Putamen (tissue), 1 donor: ENCODE measurements around the gene TSPAN10.

ENCODE experiments used
- DNase-seq: peaks from one replicate; pipeline ENCODE4 v3.0.0-alpha.2; 2016; ENCODE audit warnings: low spot score

Gene TSPAN10

DNA sequence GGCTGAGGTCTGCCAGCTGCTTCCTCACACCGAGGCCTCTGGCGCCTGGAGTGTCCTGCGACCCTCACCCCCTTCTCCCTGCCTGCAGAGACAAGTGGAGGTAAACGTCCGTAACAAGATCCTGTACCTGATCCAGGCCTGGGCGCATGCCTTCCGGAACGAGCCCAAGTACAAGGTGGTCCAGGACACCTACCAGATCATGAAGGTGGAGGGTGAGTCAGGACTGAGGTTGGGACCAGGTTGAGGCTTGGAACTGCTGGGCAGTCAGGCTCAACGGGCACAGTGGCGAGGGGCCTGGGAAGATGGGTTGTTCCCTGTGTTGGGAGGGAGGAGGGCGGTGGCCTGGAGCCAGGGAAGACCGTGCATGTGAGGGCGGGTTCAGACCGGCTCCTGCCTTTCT, 51.6 kb downstream of the TSPAN10 start:
- DNase-seq: no peak

DNA sequence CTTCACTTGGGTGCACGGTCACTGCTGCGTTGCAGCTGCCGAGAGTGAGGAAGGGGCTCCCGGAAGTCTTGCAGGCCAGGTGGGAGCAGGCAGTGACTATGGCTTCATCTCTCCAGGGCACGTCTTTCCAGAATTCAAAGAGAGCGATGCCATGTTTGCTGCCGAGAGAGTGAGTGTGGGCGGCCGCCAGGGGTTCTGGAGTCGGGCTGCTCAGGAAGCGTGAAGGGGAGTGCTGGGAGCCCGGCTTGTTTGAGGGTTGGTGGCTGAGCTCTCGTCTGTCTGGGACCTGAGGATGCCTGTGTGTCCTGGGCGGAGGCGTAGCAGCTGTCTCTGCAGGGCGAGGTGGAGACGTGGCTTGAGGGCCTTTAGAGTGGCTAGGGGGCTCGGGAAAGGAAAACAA, 53.1 kb downstream of the TSPAN10 start:
- no peak for DNase-seq

- DNase-seq: no peak
Measured at GRCh38 chr17:81690549-81690948, 53.6 kb downstream of the TSPAN10 start.

DNA sequence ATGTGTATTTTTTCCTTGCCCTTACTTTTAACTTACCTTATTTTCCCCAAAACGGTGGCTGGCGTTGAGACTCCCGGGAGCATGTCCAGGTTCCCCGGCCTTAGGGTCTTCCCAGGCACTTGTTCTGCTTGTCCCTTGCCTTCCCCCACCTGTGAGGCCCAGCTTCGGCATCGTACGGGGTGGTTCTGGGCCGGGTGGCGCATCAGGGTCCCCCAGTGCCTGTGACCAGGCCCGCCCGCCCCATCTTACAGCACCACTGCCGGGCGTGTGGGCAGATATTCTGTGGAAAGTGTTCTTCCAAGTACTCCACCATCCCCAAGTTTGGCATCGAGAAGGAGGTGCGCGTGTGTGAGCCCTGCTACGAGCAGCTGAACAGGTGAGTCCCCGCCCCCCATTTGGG, 54.2 kb downstream of the TSPAN10 start:
- DNase-seq: no peak

GRCh38 chr17:81691608-81692007, 54.6 kb downstream of the TSPAN10 start:
- DNase-seq: no peak

- no peak for DNase-seq
Measured at GRCh38 chr17:81693509-81694210, 56.7 kb downstream of the TSPAN10 start.

GRCh38 chr17:81694810-81695209, 57.8 kb downstream of the TSPAN10 start:
- no peak for DNase-seq

- no peak for DNase-seq
Measured at GRCh38 chr17:81695211-81695610, 58.2 kb downstream of the TSPAN10 start.

GRCh38 chr17:81695801-81696200, 58.8 kb downstream of the TSPAN10 start:
- no peak for DNase-seq

GRCh38 chr17:81696218-81696941, 59.4 kb downstream of the TSPAN10 start:
- no peak for DNase-seq

GRCh38 chr17:81697261-81698044, 60.5 kb downstream of the TSPAN10 start:
- DNase-seq: no peak
